ENCODE results near the gene SZT2. TPM values are rescaled to one million over a fixed set of nuclear protein-coding genes. Genes with fewer than 3 reads are reported as not detected.

Gene SZT2
- total RNA-seq, 1 donor from 2014 or later: 43.2 TPM

- H3K27ac Mint-ChIP-seq (ENCODE audit: unreplicated experiment): no peak overlapping the region
- H3K4me1 Mint-ChIP-seq (ENCODE audit: unreplicated experiment): no peaks in the 10 kb centered on the region
- no peaks in the 10 kb centered on the region for H3K9me3 Mint-ChIP-seq (ENCODE audit: unreplicated experiment)
- no peak for TF ChIP-seq CTCF (IDR thresholded peaks at IDR 0.05; ENCODE audit: unreplicated experiment)
- peaks cover 54% of the 10 kb centered on the region for H3K36me3 Mint-ChIP-seq (ENCODE audit: low read depth, unreplicated experiment)
- H3K4me3 Mint-ChIP-seq (ENCODE audit: unreplicated experiment): no peak overlapping the region
- DNase-seq (ENCODE audit: low spot score): no peak
- peaks cover 13% of the 10 kb centered on the region for H3K27me3 Mint-ChIP-seq (ENCODE audit: unreplicated experiment)
Measured at GRCh38 chr1:43427941-43428340, 38.2 kb downstream of the SZT2 start.

GRCh38 chr1:43430831-43431230 is 41.1 kb downstream of the SZT2 start:
- Mint-ChIP-seq H3K27ac (ENCODE audit: unreplicated experiment) (no peak overlapping the region), H3K4me1 (ENCODE audit: unreplicated experiment) (no peaks in the 10 kb centered on the region), H3K4me3 (ENCODE audit: unreplicated experiment) (peak overlapping the region; percentile 70), H3K27me3 (ENCODE audit: unreplicated experiment) (peaks cover 11% of the 10 kb centered on the region), H3K36me3 (ENCODE audit: low read depth, unreplicated experiment) (peaks cover 61% of the 10 kb centered on the region), H3K9me3 (ENCODE audit: unreplicated experiment) (no peaks in the 10 kb centered on the region)
- no peak for DNase-seq (ENCODE audit: low spot score)
- no peak for TF ChIP-seq CTCF (IDR thresholded peaks at IDR 0.05; ENCODE audit: unreplicated experiment)

GRCh38 chr1:43431676-43432075 is 42.0 kb downstream of the SZT2 start:
- peaks cover 10% of the 10 kb centered on the region for H3K27me3 Mint-ChIP-seq (ENCODE audit: unreplicated experiment)
- peaks cover 64% of the 10 kb centered on the region for H3K36me3 Mint-ChIP-seq (ENCODE audit: low read depth, unreplicated experiment)
- no peak for TF ChIP-seq CTCF (IDR thresholded peaks at IDR 0.05; ENCODE audit: unreplicated experiment)
- H3K27ac Mint-ChIP-seq (ENCODE audit: unreplicated experiment): no peak overlapping the region
- no peaks in the 10 kb centered on the region for H3K9me3 Mint-ChIP-seq (ENCODE audit: unreplicated experiment)
- no peak for DNase-seq (ENCODE audit: low spot score)
- no peaks in the 10 kb centered on the region for H3K4me1 Mint-ChIP-seq (ENCODE audit: unreplicated experiment)
- peak overlapping the region; percentile 29 for H3K4me3 Mint-ChIP-seq (ENCODE audit: unreplicated experiment)

GRCh38 chr1:43432171-43432860 is 42.6 kb downstream of the SZT2 start:
- Mint-ChIP-seq H3K27me3 (ENCODE audit: unreplicated experiment) (peaks cover 7% of the 10 kb centered on the region), H3K4me1 (ENCODE audit: unreplicated experiment) (no peaks in the 10 kb centered on the region), H3K27ac (ENCODE audit: unreplicated experiment) (no peak overlapping the region), H3K4me3 (ENCODE audit: unreplicated experiment) (no peak overlapping the region), H3K36me3 (ENCODE audit: low read depth, unreplicated experiment) (peaks cover 61% of the 10 kb centered on the region), H3K9me3 (ENCODE audit: unreplicated experiment) (no peaks in the 10 kb centered on the region)
- TF ChIP-seq CTCF (IDR thresholded peaks at IDR 0.05; ENCODE audit: unreplicated experiment): no peak
- no peak for DNase-seq (ENCODE audit: low spot score)

- H3K36me3 Mint-ChIP-seq (ENCODE audit: low read depth, unreplicated experiment): peaks cover 55% of the 10 kb centered on the region
- no peak for TF ChIP-seq CTCF (IDR thresholded peaks at IDR 0.05; ENCODE audit: unreplicated experiment)
- no peaks in the 10 kb centered on the region for H3K4me1 Mint-ChIP-seq (ENCODE audit: unreplicated experiment)
- H3K27me3 Mint-ChIP-seq (ENCODE audit: unreplicated experiment): peaks cover 7% of the 10 kb centered on the region
- DNase-seq (ENCODE audit: low spot score): no peak
- no peak overlapping the region for H3K27ac Mint-ChIP-seq (ENCODE audit: unreplicated experiment)
- no peaks in the 10 kb centered on the region for H3K9me3 Mint-ChIP-seq (ENCODE audit: unreplicated experiment)
- peak overlapping the region; percentile 16 for H3K4me3 Mint-ChIP-seq (ENCODE audit: unreplicated experiment)
Measured at GRCh38 chr1:43432907-43433306, 43.2 kb downstream of the SZT2 start.

Data from endothelial cell (in vitro differentiated cells).